HEK293T (cell line): ENCODE data around the gene TSNAX.

ENCODE experiments used
- CTCF ChIA-PET: fragments of 350-600 bp; formaldehyde crosslinking; extraction: SDS; loops from one replicate; lab custom pipeline; 2021; ENCODE audit warnings: antibody characterized with exemption, inconsistent platforms; lab: Yijun Ruan, JAX
- POLR2A ChIA-PET: fragments of 350-600 bp; formaldehyde crosslinking; extraction: SDS; loops from one replicate; lab custom pipeline; 2020; ENCODE audit warnings: antibody characterized with exemption, inconsistent platforms; lab: Yijun Ruan, JAX
- DNase-seq: peaks from one replicate; pipeline ENCODE4 v3.0.0; 2012; ENCODE audit warnings: mixed read lengths; ENCODE audit errors: extremely low spot score
- ARNT ChIP-seq: fragments of 450-650 bp; IDR thresholded peaks from 2 replicates; pipeline ENCODE4 v1.6.1; 2017; ENCODE audit warnings: mild to moderate bottlenecking
- BHLHE40 ChIP-seq: fragments of 450-650 bp; IDR thresholded peaks from 2 replicates; pipeline ENCODE4 v1.6.1; 2016; ENCODE audit warnings: mild to moderate bottlenecking, moderate library complexity, borderline replicate concordance
- CTBP1 ChIP-seq: fragments of 450-650 bp; IDR thresholded peaks from 2 replicates; pipeline ENCODE4 v1.6.1; 2016; ENCODE audit warnings: borderline replicate concordance
- ELF4 ChIP-seq: fragments of 450-650 bp; IDR thresholded peaks from 2 replicates; pipeline ENCODE4 v1.6.1; 2017; ENCODE audit warnings: antibody characterized with exemption
- FOXA1 ChIP-seq: fragments of 450-650 bp; IDR thresholded peaks from 2 replicates; pipeline ENCODE4 v1.6.1; 2016; ENCODE audit warnings: mild to moderate bottlenecking
- FOXK2 ChIP-seq: fragments of 450-650 bp; IDR thresholded peaks from 2 replicates; pipeline ENCODE4 v1.6.1; 2016; ENCODE audit warnings: mild to moderate bottlenecking
- FOXM1 ChIP-seq: fragments of 450-650 bp; IDR thresholded peaks from 2 replicates; pipeline ENCODE4 v1.6.1; 2017; ENCODE audit warnings: mild to moderate bottlenecking, borderline replicate concordance
- HDGF ChIP-seq: fragments of 450-650 bp; IDR thresholded peaks from 2 replicates; pipeline ENCODE4 v1.6.1; 2017; ENCODE audit warnings: antibody characterized with exemption, borderline replicate concordance
- L3MBTL2 ChIP-seq: fragments of 450-650 bp; conservative IDR thresholded peaks from 2 replicates; pipeline ENCODE4 v1.6.1; 2016; ENCODE audit warnings: mild to moderate bottlenecking
- LEF1 ChIP-seq: fragments of 450-650 bp; IDR thresholded peaks from 2 replicates; pipeline ENCODE4 v1.6.1; 2017; ENCODE audit warnings: mild to moderate bottlenecking, borderline replicate concordance
- NFRKB ChIP-seq: fragments of 450-650 bp; IDR thresholded peaks from 2 replicates; pipeline ENCODE4 v1.6.1; 2016; ENCODE audit warnings: mild to moderate bottlenecking, moderate library complexity
- PKNOX1 ChIP-seq: fragments of 450-650 bp; IDR thresholded peaks from 2 replicates; pipeline ENCODE4 v1.6.1; 2016
- SP1 ChIP-seq: fragments of 450-650 bp; IDR thresholded peaks from 2 replicates; pipeline ENCODE4 v1.6.1; 2017
- SUZ12 ChIP-seq: fragments of 450-650 bp; IDR thresholded peaks from 2 replicates; pipeline ENCODE4 v1.6.1; 2016; ENCODE audit warnings: mild to moderate bottlenecking
- TARDBP ChIP-seq: fragments of 450-650 bp; IDR thresholded peaks from 2 replicates; pipeline ENCODE4 v1.6.1; 2016
- ZNF384 ChIP-seq: fragments of 450-650 bp; IDR thresholded peaks from 2 replicates; pipeline ENCODE4 v1.6.1; 2016

TSNAX gene

GRCh38 chr1:231581859-231582258 is 53.4 kb downstream of the TSNAX start:
- TF ChIP-seq SUZ12 (no peak), NFRKB (no peak), ARNT (no peak), ZNF384 (no peak), SP1 (no peak), FOXM1 (no peak), PKNOX1 (no peak), LEF1 (no peak), TARDBP (no peak), FOXK2 (no peak)
- POLR2A ChIA-PET, result no interaction called here
- no peak for DNase-seq
- CTCF ChIA-PET, result no interaction called here

GRCh38 chr1:231583376-231583775 is 54.9 kb downstream of the TSNAX start:
- TF ChIP-seq PKNOX1, result no peak
- TF ChIP-seq BHLHE40, result no peak
- no peak for TF ChIP-seq TARDBP
- no peak for TF ChIP-seq SP1
- no peak for TF ChIP-seq LEF1
- no peak for TF ChIP-seq ARNT
- CTCF ChIA-PET, result no interaction called here
- POLR2A ChIA-PET, result no interaction called here
- no peak for DNase-seq

DNA sequence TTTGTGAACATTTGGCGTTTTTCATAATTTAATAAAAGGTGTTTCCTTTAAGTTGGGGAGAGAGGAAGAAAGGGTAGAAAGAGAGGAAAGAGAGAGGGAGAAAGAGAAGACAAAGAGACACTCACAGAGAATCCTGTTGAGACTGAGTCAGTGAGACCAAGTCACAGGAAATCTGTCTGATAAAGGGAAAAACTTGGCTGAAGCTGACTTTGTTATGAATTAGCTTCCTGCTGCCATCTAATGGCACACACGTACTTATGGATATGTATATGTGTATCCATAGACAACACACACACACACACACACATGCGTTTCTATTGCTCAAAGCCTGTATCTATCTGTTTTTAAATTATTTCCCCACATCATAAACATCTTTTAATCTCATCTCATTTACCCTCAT is 55.6 kb downstream of the TSNAX start:
- TF ChIP-seq CTBP1 (0 out of 2 replicates have a peak, but pooled peaks have one; percentile 11), SP1 (no peak)
- POLR2A ChIA-PET, result interaction anchor here (1.3 kb wide), 1 partner anchor 246 kb away, joined by 6 read pairs; the partner anchor contains the start of genes EXOC8 and SPRTN
- CTCF ChIA-PET, result interaction anchor here (0.6 to 1.3 kb wide), 10 partner anchors 10 to 281 kb away, joined by 3 to 7 read pairs (median 4); no protein-coding TSS in a partner anchor
- DNase-seq, result peak; percentile 22

GRCh38 chr1:231584921-231585320 is 56.5 kb downstream of the TSNAX start:
- TF ChIP-seq PKNOX1 (no peak), BHLHE40 (no peak), SUZ12 (no peak), SP1 (no peak), FOXA1 (no peak), HDGF (no peak), TARDBP (no peak), FOXK2 (no peak), ZNF384 (no peak), ELF4 (no peak), FOXM1 (no peak), ARNT (no peak), LEF1 (no peak), L3MBTL2 (no peak), NFRKB (no peak), CTBP1 (no peak)
- no peak for DNase-seq
- ChIA-PET POLR2A (interaction anchor here (1.3 kb wide), 1 partner anchor 247 kb away, joined by 6 read pairs; the partner anchor contains the start of genes EXOC8 and SPRTN), CTCF (interaction anchor here (0.6 to 1.3 kb wide), 7 partner anchors 11 to 225 kb away, joined by 3 to 7 read pairs (median 5); no protein-coding TSS in a partner anchor)

DNA sequence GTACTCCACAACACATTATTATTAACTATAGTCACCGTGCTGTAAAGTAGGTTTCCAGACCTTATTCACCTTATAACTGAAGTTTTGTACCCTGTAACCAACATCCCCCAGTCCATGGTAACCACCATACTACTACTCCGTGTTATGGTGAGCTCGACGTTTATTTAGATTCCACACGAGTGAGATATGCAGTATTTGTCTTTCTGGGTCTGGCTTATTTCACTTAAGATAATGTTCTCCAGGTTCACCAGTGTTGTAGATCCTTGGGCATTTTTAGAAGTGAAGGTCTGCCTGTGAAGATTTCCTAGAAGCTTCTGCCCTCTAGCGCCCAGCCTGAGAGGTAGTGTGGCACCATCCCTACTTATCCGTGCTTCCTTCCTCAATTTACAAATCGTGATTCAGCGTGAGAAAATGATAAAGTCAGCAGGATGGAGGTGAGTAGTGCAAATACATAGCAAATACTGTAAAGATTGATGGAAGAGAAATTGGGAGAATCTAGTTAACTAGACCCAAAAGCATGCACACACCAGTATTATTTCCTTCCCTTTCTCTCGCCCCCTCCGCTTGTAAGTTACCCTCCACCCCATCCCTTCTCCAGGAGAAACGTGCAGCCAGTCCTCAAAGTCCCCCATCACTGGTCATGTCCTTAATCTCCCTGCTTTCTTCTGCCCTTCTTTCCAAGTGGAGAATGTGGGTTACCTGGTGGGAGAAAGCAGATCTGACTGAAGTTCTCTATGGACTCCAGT is 62.2 kb downstream of the TSNAX start:
- peak; percentile 67 for DNase-seq
- ChIA-PET CTCF (interaction anchor here (0.6 to 1.2 kb wide), 8 partner anchors 10 to 298 kb away, joined by 3 to 5 read pairs (median 3); no protein-coding TSS in a partner anchor), POLR2A (interaction anchor here (1.4 kb wide), 1 partner anchor 11 kb away, joined by 3 read pairs; no protein-coding TSS in a partner anchor)
- TF ChIP-seq HDGF, result no peak
- TF ChIP-seq FOXK2, result no peak
- TF ChIP-seq SP1, result no peak
- no peak for TF ChIP-seq BHLHE40
- TF ChIP-seq FOXA1, result no peak
- no peak for TF ChIP-seq PKNOX1
- TF ChIP-seq ZNF384, result no peak
- TF ChIP-seq L3MBTL2, result no peak
- TF ChIP-seq LEF1, result no peak
- no peak for TF ChIP-seq TARDBP
- no peak for TF ChIP-seq SUZ12
- no peak for TF ChIP-seq CTBP1
- TF ChIP-seq NFRKB, result no peak
- TF ChIP-seq ELF4, result no peak
- TF ChIP-seq FOXM1, result no peak
- TF ChIP-seq ARNT, result no peak
